Gastrocnemius medialis (tissue), 4 donors: ENCODE results near the gene TPRG1L.

Source experiments
- CTCF ChIP-seq, 5 experiments: fragments of 450-650 bp in 3 of 5; fragments of 200-600 bp in 2 of 5; sonication (generic) in 2 of 5; IDR thresholded peaks in 4 of 5; conservative IDR thresholded peaks in 1 of 5; 1 replicate in 4 of 5; 2 replicates in 1 of 5; pipeline ENCODE4 v1.5.1; 2016 to 2019; ENCODE audit warnings: antibody characterized with exemption in 5 of 5, mild to moderate bottlenecking in 3 of 5, moderate library complexity in 3 of 5
- POLR2A ChIP-seq, 2 donors: fragments of 450-650 bp; IDR thresholded peaks; one replicate each; pipeline ENCODE4 v1.6.1; 2017; ENCODE audit warnings: antibody characterized with exemption in 2 of 2, mild to moderate bottlenecking in 2 of 2, moderate library complexity in 2 of 2

GRCh38 chr1:3609016-3609768, 15.6 kb upstream of the TPRG1L start:
- TF ChIP-seq POLR2A (IDR thresholded peaks at IDR 0.05) (no peak), CTCF (IDR thresholded peaks at IDR 0.05 in 4 of 5, conservative IDR thresholded peaks at IDR 0.05 in 1 of 5) (no peak)
